ENCODE data around the gene ATP6V0A4.

DNA sequence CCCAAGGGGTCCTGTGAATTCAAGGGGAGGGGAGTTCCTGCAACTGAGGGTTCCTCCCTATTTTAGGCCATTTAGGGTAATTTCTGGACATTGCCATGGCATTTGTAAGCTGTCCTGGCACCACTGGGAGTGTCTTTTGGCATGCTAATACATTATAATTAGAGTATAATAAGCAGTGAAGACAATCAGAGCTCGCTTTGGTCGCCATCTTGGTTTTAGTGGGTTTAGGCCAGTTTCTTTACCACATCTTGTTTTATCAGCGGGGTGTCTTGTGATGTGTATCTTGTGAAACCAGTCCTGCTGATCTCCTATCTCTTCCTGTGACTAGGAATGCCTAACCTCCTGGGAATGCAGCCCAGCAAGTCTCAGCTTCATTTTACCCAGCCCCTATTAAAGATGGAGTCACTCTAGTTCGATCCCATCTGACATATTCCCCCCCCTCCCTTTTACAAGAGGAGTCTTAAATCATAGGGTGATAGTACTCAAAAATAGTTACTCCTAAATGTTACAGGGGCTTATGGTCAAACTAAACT, 140.1 kb downstream of the ATP6V0A4 start:
- TF ChIP-seq, protein P1, sequence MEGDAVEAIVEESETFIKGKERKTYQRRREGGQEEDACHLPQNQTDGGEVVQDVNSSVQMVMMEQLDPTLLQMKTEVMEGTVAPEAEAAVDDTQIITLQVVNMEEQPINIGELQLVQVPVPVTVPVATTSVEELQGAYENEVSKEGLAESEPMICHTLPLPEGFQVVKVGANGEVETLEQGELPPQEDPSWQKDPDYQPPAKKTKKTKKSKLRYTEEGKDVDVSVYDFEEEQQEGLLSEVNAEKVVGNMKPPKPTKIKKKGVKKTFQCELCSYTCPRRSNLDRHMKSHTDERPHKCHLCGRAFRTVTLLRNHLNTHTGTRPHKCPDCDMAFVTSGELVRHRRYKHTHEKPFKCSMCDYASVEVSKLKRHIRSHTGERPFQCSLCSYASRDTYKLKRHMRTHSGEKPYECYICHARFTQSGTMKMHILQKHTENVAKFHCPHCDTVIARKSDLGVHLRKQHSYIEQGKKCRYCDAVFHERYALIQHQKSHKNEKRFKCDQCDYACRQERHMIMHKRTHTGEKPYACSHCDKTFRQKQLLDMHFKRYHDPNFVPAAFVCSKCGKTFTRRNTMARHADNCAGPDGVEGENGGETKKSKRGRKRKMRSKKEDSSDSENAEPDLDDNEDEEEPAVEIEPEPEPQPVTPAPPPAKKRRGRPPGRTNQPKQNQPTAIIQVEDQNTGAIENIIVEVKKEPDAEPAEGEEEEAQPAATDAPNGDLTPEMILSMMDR (IDR thresholded peaks at IDR 0.05): no peak
- TF ChIP-seq POLR2A (IDR thresholded peaks at IDR 0.05) (no peak), POLR2AphosphoS5 (IDR thresholded peaks at IDR 0.05) (no peak), EP300 (IDR thresholded peaks at IDR 0.05) (no peak)
